Activated CD8-positive, alpha-beta memory T cell treated with anti-CD3 and anti-CD28 coated beads, Interleukin-2, amount 50 U/mL, for 48 hours (primary cell): ENCODE measurements around the gene BBC3.
A peak's percentile ranks its signal among the peaks of the same experiment; 100 is the strongest.

Experiments
- DNase-seq: peaks from one replicate; pipeline ENCODE4 v3.0.0-alpha.2; 2020

Gene BBC3

GRCh38 chr19:47188507-47189033, 42.4 kb downstream of the BBC3 start:
- no peak for DNase-seq

GRCh38 chr19:47187797-47188196, 43.2 kb downstream of the BBC3 start:
- DNase-seq: no peak

- DNase-seq: no peak
Observed at GRCh38 chr19:47187335-47187655, 43.7 kb downstream of the BBC3 start.

GRCh38 chr19:47186446-47187334, 44.3 kb downstream of the BBC3 start:
- peak; percentile 85 for DNase-seq

GRCh38 chr19:47183601-47184000, 47.4 kb downstream of the BBC3 start:
- DNase-seq: no peak

GRCh38 chr19:47179653-47180310, 51.2 kb downstream of the BBC3 start:
- no peak for DNase-seq

GRCh38 chr19:47176627-47177090, 54.3 kb downstream of the BBC3 start:
- no peak for DNase-seq

GRCh38 chr19:47176071-47176626, 54.9 kb downstream of the BBC3 start:
- DNase-seq: no peak

- DNase-seq: no peak
Observed at GRCh38 chr19:47172666-47173455, 58.1 kb downstream of the BBC3 start.
